HG03457 (cell line): ENCODE results near the gene TAF11L2.
"Not testable (repeated sequence)": the region's sequence is repeated elsewhere in the genome, so short reads cannot be mapped to it uniquely, and the experiment has no call there.

Experiments used
- ATAC-seq: cut with Tn5 transposase; IDR thresholded peaks from one replicate; pipeline ENCODE4 v1.9.1; 2021; ENCODE audit warnings: moderate number of reproducible peaks; ENCODE audit not compliant: unreplicated experiment

Gene TAF11L2

DNA sequence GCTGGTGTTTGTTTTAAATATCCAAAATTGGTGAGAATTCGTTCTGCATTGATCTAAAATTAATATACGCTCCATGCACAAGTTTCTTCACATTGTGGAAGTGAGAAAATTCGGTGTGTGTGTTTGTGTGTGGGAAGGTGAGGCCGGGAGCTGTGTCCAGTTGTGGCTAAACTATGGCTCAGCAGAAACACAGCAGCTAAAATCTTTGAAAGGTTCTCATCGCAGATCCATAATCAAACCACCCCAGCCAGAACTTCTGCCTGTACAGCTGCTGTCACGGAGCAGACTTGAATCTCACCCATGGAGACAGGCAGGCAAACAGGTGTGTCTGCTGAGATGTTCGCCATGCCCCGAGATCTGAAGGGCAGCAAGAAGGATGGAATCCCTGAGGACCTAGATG, at the start of gene TAF11L2:
TSS of gene TAF11L2 (plus strand) at position 301 of the 400 bp plus-strand sequence.
- not testable (repeated sequence) for ATAC-seq

DNA sequence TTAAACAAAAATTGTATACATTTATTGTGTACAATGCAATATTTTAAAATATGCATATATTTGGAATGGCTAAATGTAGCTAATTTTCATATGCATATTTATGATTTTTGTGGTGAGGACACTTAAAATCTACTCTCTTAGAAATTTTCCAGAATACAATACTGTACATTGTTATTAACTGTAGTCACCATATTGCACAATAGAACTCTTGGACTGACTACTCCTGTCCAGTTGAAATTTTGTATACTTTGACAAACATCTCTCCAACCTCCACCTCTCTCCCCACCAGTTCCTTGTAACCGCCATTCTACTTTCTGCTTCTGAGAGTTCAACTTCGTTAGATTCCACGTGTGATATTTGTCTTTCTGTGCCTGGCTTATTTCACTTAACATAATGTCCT, 49.2 kb upstream of the TAF11L2 start:
- ATAC-seq: no peak

DNA sequence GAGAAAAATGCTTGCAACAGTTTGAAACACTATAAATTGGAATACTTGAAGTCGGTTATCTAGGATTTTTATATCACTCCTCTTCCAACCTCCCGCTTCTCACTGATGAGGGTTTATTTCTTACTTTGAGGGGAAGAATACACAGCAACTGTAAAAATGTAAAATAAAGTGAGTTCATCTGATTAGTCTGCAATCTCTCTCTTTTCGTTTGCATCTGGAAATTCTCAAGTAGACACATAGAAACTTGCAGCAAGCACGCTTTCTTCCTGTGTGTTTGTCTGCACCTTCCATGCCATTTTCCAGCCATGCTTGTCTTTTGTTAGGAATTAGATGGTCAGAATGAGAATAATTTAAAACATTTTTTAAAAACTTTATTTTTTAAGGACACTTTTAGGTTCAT, 45.1 kb upstream of the TAF11L2 start:
- no peak for ATAC-seq

DNA sequence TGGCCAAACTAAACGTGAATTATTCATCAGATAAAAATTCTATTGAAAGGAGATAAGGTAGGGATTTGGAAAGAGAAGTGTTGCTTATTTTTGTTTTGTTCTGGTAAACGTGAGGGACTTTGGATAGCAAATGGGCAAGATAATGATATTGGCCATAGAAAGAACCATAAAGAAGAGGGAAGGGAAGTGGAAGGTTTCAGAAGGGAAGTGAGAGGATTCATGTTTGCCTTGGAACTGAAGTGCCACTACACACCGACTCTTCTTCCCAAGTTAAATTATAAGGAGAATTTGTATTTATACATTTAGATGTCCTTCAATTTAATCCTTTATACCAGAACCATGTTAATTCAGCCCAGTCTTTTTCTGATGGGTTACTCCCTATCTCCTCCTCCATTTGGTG, 42.1 kb upstream of the TAF11L2 start:
- ATAC-seq: no peak

DNA sequence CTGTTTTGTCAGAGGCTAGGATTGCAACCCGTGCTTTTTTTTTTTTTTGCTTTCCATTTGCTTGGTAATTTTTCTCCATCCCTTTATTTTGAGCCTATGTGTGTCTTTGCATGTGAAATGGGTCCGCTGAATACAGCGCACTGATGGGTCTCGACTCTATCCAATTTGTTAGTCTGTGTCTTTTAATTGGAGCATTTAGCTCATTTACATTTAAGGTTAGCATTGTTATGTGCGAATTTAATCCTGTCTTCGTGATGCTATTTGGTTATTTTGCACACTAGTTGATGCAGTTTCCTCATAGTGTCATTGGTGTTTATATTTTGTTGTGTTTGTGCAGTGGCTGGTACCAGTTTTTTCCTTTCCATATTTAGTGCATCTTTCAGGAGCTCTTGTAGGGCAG, 36.2 kb upstream of the TAF11L2 start:
- ATAC-seq: no peak

DNA sequence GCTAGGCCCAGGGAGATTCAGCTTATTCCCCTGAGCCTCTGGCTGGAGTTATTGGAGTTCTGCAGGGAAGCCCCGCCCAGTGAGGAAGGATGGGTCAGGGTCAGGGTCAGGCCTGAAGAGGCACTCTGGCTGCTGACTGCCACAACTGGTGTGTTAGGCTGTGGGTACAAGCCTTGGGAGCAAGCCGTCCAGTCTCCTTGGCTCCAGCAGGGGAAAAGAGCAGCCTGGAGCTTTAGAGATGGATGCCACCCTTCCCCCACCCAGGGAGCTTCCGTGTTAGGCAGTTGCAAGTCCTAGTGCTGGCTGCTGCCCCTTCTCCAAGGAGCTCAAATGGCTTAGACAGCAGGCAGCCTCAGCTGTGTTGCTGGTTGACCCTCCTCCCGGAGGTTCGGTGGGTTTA, 34.4 kb upstream of the TAF11L2 start:
- no peak for ATAC-seq

DNA sequence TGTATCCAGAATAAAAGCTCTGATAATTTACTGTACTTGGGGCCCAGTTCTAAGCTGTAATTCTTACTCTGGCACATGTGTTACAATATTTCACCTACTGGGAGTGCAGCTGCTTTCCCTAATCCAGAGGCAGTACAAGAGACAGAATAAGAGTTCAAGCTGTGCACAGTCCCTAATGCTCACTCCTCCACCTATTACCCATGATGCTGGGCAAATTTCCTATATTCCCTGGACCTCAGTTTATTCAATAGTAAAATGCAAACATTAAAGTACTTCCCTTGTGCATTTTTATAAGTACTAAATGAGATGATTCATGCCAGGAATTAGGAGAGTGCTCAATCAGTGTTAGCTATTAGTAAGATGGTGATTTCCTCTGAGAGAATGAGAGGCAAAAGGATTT, 28.0 kb upstream of the TAF11L2 start:
- ATAC-seq: no peak

DNA sequence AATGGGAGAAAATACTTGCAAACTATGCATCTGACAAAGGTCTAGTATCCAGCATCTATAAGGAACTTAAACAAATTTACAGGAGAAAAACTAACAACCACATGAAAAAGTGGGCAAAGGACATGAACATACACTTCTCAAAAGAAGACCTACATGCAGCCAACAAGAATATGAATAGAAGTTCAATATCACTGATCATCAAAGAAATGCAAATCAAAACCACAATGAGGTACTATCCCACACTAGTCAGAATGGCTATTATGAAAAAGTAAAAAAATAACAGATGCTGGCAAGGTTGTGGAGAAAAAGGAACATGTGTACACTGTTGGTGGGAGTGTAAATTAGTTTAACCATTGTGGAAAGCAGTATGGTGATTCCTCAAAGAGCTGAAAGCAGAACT, 23.0 kb upstream of the TAF11L2 start:
- not testable (repeated sequence) for ATAC-seq

DNA sequence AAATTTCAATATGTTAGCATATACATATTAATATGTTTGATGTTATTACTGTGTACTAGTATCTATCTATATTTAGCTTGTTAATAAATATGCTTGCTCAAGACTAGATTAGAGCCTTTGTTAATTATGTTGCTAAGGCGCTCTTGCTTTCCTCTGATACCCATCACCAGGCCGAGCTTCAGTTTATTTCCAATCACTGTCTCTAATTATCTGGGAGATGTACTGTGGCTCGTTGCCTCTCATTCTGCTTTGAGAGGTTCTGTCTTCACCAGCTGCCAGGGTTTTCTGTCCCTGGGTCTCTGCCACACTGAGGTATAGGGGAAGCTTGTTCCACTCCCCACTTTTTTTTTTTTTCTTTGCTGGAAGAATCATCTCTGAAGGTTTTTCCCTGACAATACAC, 21.0 kb upstream of the TAF11L2 start:
- ATAC-seq: no peak

DNA sequence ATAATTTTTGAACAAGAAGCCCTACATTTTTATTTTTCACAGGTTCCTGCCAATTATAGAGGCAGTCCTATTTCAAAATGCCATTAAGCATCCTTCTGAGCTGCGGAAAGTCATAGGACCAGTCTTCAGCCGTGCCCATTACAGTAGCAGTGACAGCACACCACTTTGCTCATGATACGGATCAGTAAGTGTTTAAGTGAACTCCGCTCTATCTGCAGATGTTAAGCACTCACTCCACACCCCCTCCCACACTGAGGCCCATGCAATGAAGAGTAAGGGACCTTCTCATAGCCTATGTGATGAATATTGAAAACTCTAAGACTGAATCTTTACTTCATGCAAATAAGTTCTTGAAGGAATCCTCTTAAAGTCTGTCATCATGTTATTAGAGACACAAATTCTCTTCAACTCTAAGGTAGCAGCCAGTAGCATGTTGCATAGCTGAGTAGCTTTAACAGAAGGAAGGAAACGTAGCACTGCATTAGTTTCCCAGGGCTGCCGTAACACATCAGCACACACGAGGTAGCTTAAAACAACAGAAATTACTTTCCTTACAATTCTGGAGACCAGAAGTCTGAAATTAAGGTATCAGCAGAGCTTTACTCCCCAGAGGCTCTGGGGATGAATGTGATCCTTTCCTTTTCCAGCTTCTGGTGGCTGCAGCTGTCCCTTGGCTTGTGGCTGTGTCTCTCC, 20.3 kb upstream of the TAF11L2 start:
- no peak for ATAC-seq

DNA sequence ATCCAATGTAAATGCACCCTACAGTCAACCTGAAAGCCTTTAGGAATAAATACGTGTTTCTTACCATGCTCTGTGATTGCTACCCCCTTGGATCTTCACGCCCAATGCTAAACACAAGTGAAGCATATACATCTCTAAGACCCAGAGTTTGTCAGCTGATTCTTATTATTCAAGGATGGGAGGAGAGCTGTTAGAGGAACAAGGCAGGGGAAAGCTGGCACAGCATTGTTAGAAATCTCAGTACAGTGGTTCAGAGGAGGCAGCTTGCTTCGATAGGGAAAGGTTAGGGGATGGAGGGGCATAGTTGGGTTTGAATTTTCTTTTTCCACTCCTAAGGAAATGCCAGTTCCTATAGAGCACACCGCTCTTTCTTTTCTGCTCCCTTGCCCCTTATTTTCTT, 16.7 kb upstream of the TAF11L2 start:
- no peak for ATAC-seq

DNA sequence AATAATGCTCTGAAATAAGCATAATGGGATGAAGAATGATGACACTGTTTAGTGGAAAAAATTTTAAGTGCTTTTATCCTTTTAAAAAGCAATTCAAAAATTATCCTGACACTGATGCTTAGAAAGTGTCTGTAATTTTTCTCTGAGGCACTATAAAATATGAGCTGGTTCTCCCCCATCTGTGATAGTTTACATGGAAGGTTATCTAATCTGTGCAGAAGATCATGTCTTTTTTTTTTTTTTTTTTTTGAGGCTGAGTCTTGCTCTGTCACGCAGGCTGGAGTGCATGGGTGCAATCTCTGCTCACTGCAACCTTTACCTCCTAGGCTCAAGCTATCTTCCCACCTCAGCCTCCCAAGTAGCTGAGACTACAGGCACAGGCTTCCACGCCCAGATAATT, 15.2 kb upstream of the TAF11L2 start:
- ATAC-seq: no peak

DNA sequence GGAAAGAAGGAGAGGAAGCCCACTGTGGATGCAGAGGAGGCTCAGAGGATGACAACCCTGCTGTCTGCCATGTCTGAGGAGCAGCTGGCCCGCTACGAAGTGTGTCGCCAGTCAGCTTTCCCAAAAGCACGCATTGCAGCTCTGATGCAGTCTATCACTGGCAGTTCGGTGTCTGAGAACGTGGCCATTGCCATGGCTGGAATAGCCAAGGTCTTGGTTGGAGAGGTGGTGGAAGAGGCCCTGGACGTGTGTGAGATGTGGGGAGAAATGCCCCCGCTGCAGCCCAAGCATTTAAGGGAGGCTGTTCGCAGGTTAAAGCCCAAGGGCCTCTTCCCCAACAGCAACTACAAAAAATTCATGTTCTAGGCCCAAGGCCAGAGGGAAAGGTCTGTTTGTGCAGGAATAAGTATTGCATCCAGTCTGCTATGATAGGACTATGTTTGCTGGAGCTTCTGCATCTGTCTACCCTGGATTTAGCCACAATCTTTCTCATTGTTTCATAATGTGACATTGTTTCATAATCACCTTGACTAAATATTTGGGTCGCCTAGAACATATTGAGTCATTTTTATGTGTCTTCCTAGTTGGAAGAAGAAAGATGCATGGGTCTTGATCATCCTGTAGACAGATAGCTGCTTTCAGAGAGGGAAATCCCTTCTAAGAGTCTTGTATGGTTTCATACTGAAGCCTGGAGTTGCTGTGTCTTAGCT, 11.4 kb upstream of the TAF11L2 start:
- not testable (repeated sequence) for ATAC-seq

DNA sequence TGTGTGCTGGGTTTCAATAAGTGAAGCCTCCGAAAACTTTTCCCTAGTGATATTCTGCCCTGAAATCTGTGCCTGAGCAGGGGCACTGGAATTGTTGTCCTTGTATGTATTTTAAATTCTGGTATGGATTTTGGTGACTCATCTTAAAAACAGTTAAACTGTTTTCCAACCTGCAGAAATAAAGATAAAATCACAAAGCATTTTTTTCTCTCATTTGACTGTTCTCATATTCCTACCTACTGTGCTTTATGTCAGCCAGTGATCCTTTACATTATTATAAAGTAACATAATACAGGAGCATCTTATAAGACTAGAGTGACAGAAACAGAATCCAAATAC, 10.9 kb upstream of the TAF11L2 start:
- ATAC-seq: no peak

DNA sequence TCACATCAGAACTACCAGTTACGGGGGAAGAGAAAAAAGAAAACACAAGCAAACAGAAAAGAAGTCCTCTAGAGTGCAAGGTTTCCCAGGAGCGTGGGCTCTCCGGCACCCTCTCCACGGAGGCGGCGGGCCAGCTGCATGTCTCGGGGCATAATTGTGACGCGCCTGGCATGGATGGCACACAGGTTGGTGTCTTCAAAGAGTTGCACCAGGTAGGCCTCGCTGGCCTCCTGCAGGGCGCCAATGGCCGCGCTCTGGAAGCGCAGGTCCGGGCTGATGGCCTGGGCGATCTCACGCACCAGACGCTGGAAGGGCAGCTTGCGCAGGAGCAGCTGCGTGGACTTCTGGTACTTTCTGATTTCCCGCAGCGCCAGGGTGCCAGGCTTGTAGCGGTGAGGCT, 6.8 kb upstream of the TAF11L2 start:
- not testable (repeated sequence) for ATAC-seq

DNA sequence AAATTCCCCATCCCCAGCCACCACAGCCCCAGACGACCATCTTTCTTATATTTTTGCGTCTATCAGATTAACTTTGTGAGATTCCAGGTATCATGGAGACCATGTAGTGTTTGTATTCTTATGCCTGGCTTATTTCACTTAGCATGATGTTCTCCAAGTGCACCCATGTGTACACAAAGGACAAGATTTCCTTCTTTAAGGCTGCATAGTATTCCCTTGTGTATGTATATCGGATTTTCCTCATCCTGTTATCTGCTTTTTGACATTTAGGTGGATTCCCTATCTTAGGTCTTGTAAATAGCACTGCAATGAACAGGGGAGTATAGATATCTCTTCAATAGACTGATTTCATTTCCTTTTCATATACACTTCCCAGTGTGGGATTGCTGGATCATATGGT, 5.3 kb upstream of the TAF11L2 start:
- ATAC-seq: no peak

DNA sequence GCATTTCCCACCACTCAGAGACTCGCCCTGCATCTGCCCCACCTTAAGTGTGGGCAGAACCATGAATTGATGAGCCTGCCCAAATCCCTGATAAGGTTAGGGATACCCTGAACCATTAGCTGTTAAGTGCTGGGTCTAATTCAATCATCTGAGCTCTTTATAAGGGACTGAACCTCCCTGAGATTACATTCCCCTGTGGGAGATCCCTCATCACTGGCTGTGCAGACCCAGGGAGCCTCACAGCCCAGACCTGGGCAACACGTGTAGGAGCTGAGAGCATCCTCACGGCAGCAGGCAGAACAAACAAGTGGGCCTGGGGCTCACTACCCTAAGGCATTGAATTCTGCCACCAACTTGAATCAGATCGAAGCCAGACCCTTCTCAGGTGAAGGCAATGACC, 585 bp upstream of the TAF11L2 start:
- ATAC-seq: no peak

DNA sequence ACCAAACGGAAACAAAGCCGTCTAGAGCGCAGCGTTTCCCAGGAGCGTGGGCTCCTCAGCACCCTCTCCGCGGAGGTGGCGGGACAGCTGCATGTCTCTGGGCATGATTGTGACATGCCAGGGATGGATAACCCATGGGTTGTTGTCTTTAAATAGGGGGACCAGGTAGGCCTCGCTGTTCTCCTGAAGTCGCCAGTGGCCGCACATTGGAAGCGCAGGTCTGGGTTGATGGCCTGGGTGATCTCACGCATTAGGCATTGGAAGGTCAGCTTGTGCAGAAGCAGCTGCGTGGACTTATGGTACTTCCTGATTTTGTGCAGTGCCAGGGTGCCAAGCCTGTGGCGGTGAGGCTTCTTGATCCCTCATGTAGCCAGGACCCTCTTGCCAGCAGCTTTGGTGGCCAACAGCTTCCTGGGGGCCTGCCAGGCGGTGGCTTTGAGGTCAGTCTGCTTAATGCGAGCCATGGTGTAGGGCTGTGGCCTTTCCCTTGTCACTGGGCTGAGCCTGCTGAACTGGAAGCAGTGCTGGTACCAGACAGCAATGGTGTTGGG, 13.8 kb downstream of the TAF11L2 start:
- no peak for ATAC-seq

DNA sequence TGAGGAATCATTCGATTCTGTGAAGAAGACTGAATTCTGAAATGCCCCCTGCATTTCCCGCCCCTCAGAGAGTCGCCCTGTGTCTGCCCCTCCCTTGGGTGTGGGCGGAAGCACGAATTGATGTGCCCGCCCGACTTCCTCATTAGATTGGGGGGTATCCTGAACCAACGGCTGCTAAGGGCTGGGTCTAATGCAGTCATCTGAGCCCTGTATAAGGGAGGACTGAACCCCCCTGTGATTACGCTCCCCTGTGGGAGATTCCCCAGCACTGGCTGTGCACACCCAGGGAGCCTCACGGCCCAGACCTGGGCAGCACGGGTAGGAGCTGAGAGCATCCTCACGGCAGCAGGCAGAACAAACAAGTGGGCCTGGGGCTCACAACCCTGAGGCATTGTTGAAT, 19.5 kb downstream of the TAF11L2 start:
- ATAC-seq: not testable (repeated sequence)

DNA sequence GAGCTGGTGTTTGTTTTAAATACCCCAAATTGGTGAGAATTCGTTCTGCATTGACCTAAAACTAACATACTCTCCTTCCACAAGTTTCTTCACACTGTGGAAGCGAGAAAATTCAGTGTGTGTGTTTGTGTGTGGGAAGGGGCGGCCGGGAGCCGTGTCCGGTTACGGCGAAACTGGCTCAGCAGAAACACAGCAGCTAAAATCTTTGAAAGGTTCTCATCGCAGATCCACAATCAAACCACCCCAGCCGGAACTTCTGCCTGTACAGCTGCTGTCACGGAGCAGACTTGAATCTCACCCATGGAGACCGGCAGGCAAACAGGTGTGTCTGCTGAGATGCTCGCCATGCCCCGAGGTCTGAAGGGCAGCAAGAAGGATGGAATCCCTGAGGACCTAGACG, 20.0 kb downstream of the TAF11L2 start, which contains the start of gene TAF11L3:
TSS of gene TAF11L3 (plus strand) at position 301 of the 400 bp plus-strand sequence.
- ATAC-seq: not testable (repeated sequence)

DNA sequence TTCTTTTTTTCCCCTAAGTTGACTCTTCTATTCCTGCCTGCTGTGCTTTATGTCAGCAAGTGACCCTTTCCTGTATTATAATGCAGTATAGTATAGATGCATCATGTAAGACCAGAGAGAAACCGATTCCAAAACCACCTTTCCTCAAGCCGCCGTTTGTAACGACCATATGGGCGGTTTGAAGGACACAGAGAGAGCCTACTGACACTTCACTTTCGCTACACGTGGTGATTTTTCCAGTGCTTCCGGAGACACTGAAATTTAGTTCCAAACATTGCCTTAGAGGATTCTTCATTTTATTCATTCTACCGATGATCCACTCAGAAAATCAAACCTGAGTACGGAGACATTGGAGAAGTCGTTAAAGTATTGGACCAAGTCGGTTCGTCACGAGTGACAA, 21.5 kb downstream of the TAF11L2 start:
- not testable (repeated sequence) for ATAC-seq

DNA sequence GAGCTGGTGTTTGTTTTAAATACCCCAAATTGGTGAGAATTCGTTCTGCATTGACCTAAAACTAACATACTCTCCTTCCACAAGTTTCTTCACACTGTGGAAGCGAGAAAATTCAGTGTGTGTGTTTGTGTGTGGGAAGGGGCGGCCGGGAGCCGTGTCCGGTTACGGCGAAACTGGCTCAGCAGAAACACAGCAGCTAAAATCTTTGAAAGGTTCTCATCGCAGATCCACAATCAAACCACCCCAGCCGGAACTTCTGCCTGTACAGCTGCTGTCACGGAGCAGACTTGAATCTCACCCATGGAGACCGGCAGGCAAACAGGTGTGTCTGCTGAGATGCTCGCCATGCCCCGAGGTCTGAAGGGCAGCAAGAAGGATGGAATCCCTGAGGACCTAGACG, 23.5 kb downstream of the TAF11L2 start, which contains the start of gene TAF11L4:
TSS of gene TAF11L4 (plus strand) at position 301 of the 400 bp plus-strand sequence.
- not testable (repeated sequence) for ATAC-seq
